ENCODE measurements around the gene PLA2G12A.

The PLA2G12A gene

GRCh38 chr4:109675181-109675580 lies 54.7 kb downstream of the PLA2G12A start:
- no peak overlapping the region for H2BK15ac ChIP-seq (replicated peaks; ENCODE audit: low read depth)
- H2AK5ac ChIP-seq (ENCODE audit: low read length): no peak overlapping the region
- no peaks in the 10 kb centered on the region for H3K79me1 ChIP-seq (ENCODE audit: low read length)
- H3K36me3 ChIP-seq (ENCODE audit: control insufficient read depth, insufficient read depth, low read length): no peaks in the 10 kb centered on the region
- no peak overlapping the region for H3K18ac ChIP-seq (ENCODE audit: low read length)
- WGBS (ENCODE audit: extremely low coverage, insufficient coverage, low lambda C conversion rate): no CpG with 5 or more reads among the region's 3 CpGs
- no peak overlapping the region for H3K4ac ChIP-seq (ENCODE audit: low read depth, low read length)
- no peak overlapping the region for H3K9ac ChIP-seq (ENCODE audit: low read length)
- no peak overlapping the region for H3K56ac ChIP-seq (ENCODE audit: low read length)
- H2BK120ac ChIP-seq (ENCODE audit: low read depth, low read length): no peak overlapping the region
- no peak overlapping the region for H2BK5ac ChIP-seq (ENCODE audit: low read length)
- H3K4me2 ChIP-seq (ENCODE audit: low read length): no peak overlapping the region
- H3K27me3 ChIP-seq (ENCODE audit: insufficient read depth, low read length, poor library complexity): no peaks in the 10 kb centered on the region
- H4K5ac ChIP-seq (ENCODE audit: low read length): no peak overlapping the region
- DNase-seq: no peak
- no peak overlapping the region for H3K23ac ChIP-seq (ENCODE audit: low read length)
- no peak overlapping the region for H4K8ac ChIP-seq (ENCODE audit: low read depth, low read length)
- no peaks in the 10 kb centered on the region for H3K4me1 ChIP-seq (ENCODE audit: control insufficient read depth, low read depth, low read length)
- H3K4me3 ChIP-seq (ENCODE audit: low read length): no peak overlapping the region
- no peak overlapping the region for H3K27ac ChIP-seq (ENCODE audit: low read depth, low read length)
- no peaks in the 10 kb centered on the region for H3K79me2 ChIP-seq (ENCODE audit: control insufficient read depth, insufficient read depth, low read length)

- Histone ChIP-seq H3K9ac (ENCODE audit: low read length) (no peak overlapping the region), H3K56ac (ENCODE audit: low read length) (no peak overlapping the region), H3K36me3 (ENCODE audit: control insufficient read depth, insufficient read depth, low read length) (no peaks in the 10 kb centered on the region), H3K27me3 (ENCODE audit: insufficient read depth, low read length, poor library complexity) (no peaks in the 10 kb centered on the region), H3K79me2 (ENCODE audit: control insufficient read depth, insufficient read depth, low read length) (no peaks in the 10 kb centered on the region), H3K18ac (ENCODE audit: low read length) (no peak overlapping the region), H3K79me1 (ENCODE audit: low read length) (no peaks in the 10 kb centered on the region), H4K5ac (ENCODE audit: low read length) (no peak overlapping the region), H2BK5ac (ENCODE audit: low read length) (no peak overlapping the region), H4K8ac (ENCODE audit: low read depth, low read length) (no peak overlapping the region), H3K4me2 (ENCODE audit: low read length) (no peak overlapping the region), H2AK5ac (ENCODE audit: low read length) (no peak overlapping the region), H3K4ac (ENCODE audit: low read depth, low read length) (no peak overlapping the region), H3K4me3 (ENCODE audit: low read length) (no peak overlapping the region), H2BK120ac (ENCODE audit: low read depth, low read length) (no peak overlapping the region), H3K27ac (ENCODE audit: low read depth, low read length) (no peak overlapping the region), H3K23ac (ENCODE audit: low read length) (no peak overlapping the region), H2BK15ac (replicated peaks; ENCODE audit: low read depth) (no peak overlapping the region), H3K4me1 (ENCODE audit: control insufficient read depth, low read depth, low read length) (no peaks in the 10 kb centered on the region)
- WGBS (ENCODE audit: extremely low coverage, insufficient coverage, low lambda C conversion rate): no CpG with 5 or more reads among the region's 1 CpG
- no peak for DNase-seq
Measured at GRCh38 chr4:109673303-109673702, 56.6 kb downstream of the PLA2G12A start.

DNA sequence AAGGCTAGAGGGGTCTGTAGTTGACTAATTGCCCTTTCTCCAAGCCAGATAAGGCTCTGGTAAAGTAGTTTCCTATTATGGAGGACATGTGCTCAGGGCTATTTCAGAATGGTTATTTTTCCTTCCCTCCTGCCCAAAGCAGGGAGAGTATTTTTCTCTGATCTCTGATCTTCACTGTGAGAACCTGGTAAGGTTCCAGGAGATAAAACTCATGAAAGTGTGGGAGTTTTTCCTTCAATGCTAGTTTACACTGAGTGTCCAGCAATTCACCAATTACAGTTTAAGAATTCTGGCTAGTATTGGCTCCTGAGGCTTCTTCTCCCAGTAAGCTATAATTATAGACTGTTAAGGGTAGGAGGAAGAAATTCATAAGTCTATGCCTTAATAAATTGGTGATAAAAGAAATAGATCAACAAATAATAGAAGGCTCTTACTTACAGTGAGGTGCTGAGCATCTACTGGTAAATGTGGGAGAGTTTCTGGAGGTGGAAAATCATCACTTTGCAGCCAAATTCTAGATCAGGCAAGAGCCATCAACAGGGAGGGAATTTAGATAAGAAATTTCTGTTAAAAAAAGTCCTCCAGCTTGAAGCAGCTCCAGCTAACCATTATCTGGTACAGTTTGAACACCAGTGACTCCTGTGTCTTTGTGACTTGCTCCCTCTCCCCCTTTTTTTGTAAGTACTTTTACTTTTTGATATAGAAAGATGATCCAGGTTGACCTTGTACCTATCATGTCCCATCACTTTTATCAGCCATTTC lies 57.5 kb downstream of the PLA2G12A start:
- Histone ChIP-seq H4K8ac (ENCODE audit: low read depth, low read length) (no peak overlapping the region), H3K36me3 (ENCODE audit: control insufficient read depth, insufficient read depth, low read length) (no peaks in the 10 kb centered on the region), H2BK5ac (ENCODE audit: low read length) (no peak overlapping the region), H2BK15ac (replicated peaks; ENCODE audit: low read depth) (no peak overlapping the region), H3K23ac (ENCODE audit: low read length) (no peak overlapping the region), H3K56ac (ENCODE audit: low read length) (no peak overlapping the region), H4K5ac (ENCODE audit: low read length) (no peak overlapping the region), H3K79me2 (ENCODE audit: control insufficient read depth, insufficient read depth, low read length) (no peaks in the 10 kb centered on the region), H3K4ac (ENCODE audit: low read depth, low read length) (no peak overlapping the region), H3K9ac (ENCODE audit: low read length) (no peak overlapping the region), H3K4me2 (ENCODE audit: low read length) (no peak overlapping the region), H3K27ac (ENCODE audit: low read depth, low read length) (no peak overlapping the region), H3K4me1 (ENCODE audit: control insufficient read depth, low read depth, low read length) (no peaks in the 10 kb centered on the region), H3K79me1 (ENCODE audit: low read length) (no peaks in the 10 kb centered on the region), H3K18ac (ENCODE audit: low read length) (no peak overlapping the region), H3K27me3 (ENCODE audit: insufficient read depth, low read length, poor library complexity) (no peaks in the 10 kb centered on the region), H2AK5ac (ENCODE audit: low read length) (no peak overlapping the region), H3K4me3 (ENCODE audit: low read length) (no peak overlapping the region), H2BK120ac (ENCODE audit: low read depth, low read length) (no peak overlapping the region)
- no peak for DNase-seq

GRCh38 chr4:109671350-109671749 lies 58.5 kb downstream of the PLA2G12A start:
- Histone ChIP-seq H3K79me2 (ENCODE audit: control insufficient read depth, insufficient read depth, low read length) (no peaks in the 10 kb centered on the region), H2BK5ac (ENCODE audit: low read length) (no peak overlapping the region), H3K56ac (ENCODE audit: low read length) (no peak overlapping the region), H2BK120ac (ENCODE audit: low read depth, low read length) (no peak overlapping the region), H3K27me3 (ENCODE audit: insufficient read depth, low read length, poor library complexity) (no peaks in the 10 kb centered on the region), H3K18ac (ENCODE audit: low read length) (no peak overlapping the region), H2BK15ac (replicated peaks; ENCODE audit: low read depth) (no peak overlapping the region), H3K9ac (ENCODE audit: low read length) (no peak overlapping the region), H2AK5ac (ENCODE audit: low read length) (no peak overlapping the region), H3K27ac (ENCODE audit: low read depth, low read length) (no peak overlapping the region), H3K4ac (ENCODE audit: low read depth, low read length) (no peak overlapping the region), H3K4me3 (ENCODE audit: low read length) (no peak overlapping the region), H3K79me1 (ENCODE audit: low read length) (no peaks in the 10 kb centered on the region), H3K4me2 (ENCODE audit: low read length) (no peak overlapping the region), H4K5ac (ENCODE audit: low read length) (no peak overlapping the region), H4K8ac (ENCODE audit: low read depth, low read length) (no peak overlapping the region), H3K23ac (ENCODE audit: low read length) (no peak overlapping the region), H3K36me3 (ENCODE audit: control insufficient read depth, insufficient read depth, low read length) (no peaks in the 10 kb centered on the region), H3K4me1 (ENCODE audit: control insufficient read depth, low read depth, low read length) (no peaks in the 10 kb centered on the region)
- DNase-seq: no peak

DNA sequence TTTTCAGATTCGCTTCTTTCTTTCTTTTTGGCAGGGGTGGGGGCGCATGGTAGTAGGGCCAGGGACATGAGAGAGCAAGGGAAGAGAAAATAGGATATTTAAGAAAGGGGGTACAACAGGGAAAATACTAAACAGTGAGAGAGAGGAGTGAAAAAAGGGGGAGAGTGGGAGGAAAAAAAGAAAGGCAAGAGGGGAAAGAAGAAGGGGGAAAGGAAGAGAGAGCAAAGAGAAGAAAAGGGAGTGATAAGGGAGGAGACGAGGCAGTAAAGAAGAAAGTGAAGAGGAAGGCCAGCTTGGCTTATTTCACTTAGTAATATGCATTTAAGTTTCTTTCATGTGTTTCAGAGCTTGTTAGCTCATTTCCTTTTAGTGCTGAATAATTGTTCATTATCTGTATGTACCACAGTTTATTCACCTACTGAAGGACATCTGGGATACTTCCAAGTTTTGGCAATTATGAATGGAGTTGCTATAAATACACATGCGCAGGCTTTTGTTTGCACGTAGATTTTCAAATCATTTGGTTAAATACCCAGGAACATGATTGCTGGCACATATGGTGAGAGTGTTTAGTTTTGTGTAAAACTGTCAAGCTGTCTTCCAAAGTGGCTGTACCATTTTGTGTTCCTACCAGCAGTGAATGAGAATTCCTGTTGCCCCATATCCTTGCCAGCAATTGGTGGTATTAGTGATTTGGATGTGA lies 63.9 kb downstream of the PLA2G12A start:
- Histone ChIP-seq H4K8ac (ENCODE audit: low read depth, low read length) (no peak overlapping the region), H2BK120ac (ENCODE audit: low read depth, low read length) (no peak overlapping the region), H2BK5ac (ENCODE audit: low read length) (no peak overlapping the region), H2BK15ac (replicated peaks; ENCODE audit: low read depth) (no peak overlapping the region), H3K27me3 (ENCODE audit: insufficient read depth, low read length, poor library complexity) (no peaks in the 10 kb centered on the region), H3K23ac (ENCODE audit: low read length) (no peak overlapping the region), H3K27ac (ENCODE audit: low read depth, low read length) (no peak overlapping the region), H3K56ac (ENCODE audit: low read length) (no peak overlapping the region), H3K4me1 (ENCODE audit: control insufficient read depth, low read depth, low read length) (no peaks in the 10 kb centered on the region), H3K4me3 (ENCODE audit: low read length) (no peak overlapping the region), H3K4ac (ENCODE audit: low read depth, low read length) (no peak overlapping the region), H3K18ac (ENCODE audit: low read length) (no peak overlapping the region), H3K79me2 (ENCODE audit: control insufficient read depth, insufficient read depth, low read length) (no peaks in the 10 kb centered on the region), H3K79me1 (ENCODE audit: low read length) (no peaks in the 10 kb centered on the region), H3K36me3 (ENCODE audit: control insufficient read depth, insufficient read depth, low read length) (no peaks in the 10 kb centered on the region), H3K9ac (ENCODE audit: low read length) (no peak overlapping the region), H3K4me2 (ENCODE audit: low read length) (no peak overlapping the region), H4K5ac (ENCODE audit: low read length) (no peak overlapping the region), H2AK5ac (ENCODE audit: low read length) (no peak overlapping the region)
- DNase-seq: no peak
- WGBS (ENCODE audit: extremely low coverage, insufficient coverage, low lambda C conversion rate): no CpG with 5 or more reads among the region's 5 CpGs

DNA sequence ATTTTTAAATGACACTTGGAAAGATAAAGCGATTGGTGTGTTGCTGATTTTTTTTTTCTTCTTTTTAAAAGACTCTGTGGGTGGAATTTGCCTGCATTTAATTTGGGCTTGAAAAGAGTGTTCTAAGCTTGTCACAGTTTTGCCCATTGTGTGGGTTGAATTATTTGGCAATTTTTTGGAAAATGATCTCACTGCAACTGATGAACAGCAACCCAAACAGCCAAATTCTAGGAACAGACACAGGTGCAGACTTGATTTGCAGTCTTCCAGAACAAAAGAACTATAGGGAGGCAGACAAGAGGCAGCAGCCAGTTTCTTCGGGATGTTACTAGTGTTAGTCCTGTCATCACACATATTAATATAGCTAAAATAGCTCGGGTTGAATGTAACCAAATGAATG lies 67.1 kb downstream of the PLA2G12A start:
- Histone ChIP-seq H3K23ac (ENCODE audit: low read length) (no peak overlapping the region), H2AK5ac (ENCODE audit: low read length) (no peak overlapping the region)
- no CpG with 5 or more reads among the region's 3 CpGs for WGBS (ENCODE audit: extremely low coverage, insufficient coverage, low lambda C conversion rate)

More for the DNA sequence above, 67.1 kb downstream of the PLA2G12A start:
- Histone ChIP-seq H4K5ac (ENCODE audit: low read length) (no peak overlapping the region), H2BK120ac (ENCODE audit: low read depth, low read length) (no peak overlapping the region), H2BK15ac (replicated peaks; ENCODE audit: low read depth) (no peak overlapping the region), H3K4me1 (ENCODE audit: control insufficient read depth, low read depth, low read length) (no peaks in the 10 kb centered on the region), H4K8ac (ENCODE audit: low read depth, low read length) (no peak overlapping the region), H3K18ac (ENCODE audit: low read length) (no peak overlapping the region), H3K4me2 (ENCODE audit: low read length) (no peak overlapping the region), H3K36me3 (ENCODE audit: control insufficient read depth, insufficient read depth, low read length) (no peaks in the 10 kb centered on the region), H3K27me3 (ENCODE audit: insufficient read depth, low read length, poor library complexity) (no peaks in the 10 kb centered on the region), H2BK5ac (ENCODE audit: low read length) (no peak overlapping the region), H3K79me2 (ENCODE audit: control insufficient read depth, insufficient read depth, low read length) (no peaks in the 10 kb centered on the region), H3K4me3 (ENCODE audit: low read length) (no peak overlapping the region), H3K27ac (ENCODE audit: low read depth, low read length) (no peak overlapping the region), H3K4ac (ENCODE audit: low read depth, low read length) (no peak overlapping the region), H3K79me1 (ENCODE audit: low read length) (no peaks in the 10 kb centered on the region), H3K9ac (ENCODE audit: low read length) (no peak overlapping the region), H3K56ac (ENCODE audit: low read length) (no peak overlapping the region)
- no peak for DNase-seq

Data from mesendoderm (in vitro differentiated cells).